Measurements from ENCODE around the gene SLC24A3. TPM values are rescaled to one million over a fixed set of nuclear protein-coding genes. Genes with fewer than 3 reads are reported as not detected.

SLC24A3 gene
- total RNA-seq, 3 donors from 2014 or later: 4.3 to 34.9 (median 5.7) TPM

GRCh38 chr20:19560881-19561480 lies 348.5 kb downstream of the SLC24A3 start:
- no peak for DNase-seq
- Histone ChIP-seq H3K4me1 (ENCODE audit: low read depth) (no peaks in the 10 kb centered on the region), H3K4me3 (no peak overlapping the region), H3K9me3 (no peaks in the 10 kb centered on the region), H3K36me3 (ENCODE audit: low read depth) (no peaks in the 10 kb centered on the region)
- intact Hi-C loops (cut with DNase I, micrococcal nuclease): no loop called here
- no peak for TF ChIP-seq CTCF (IDR thresholded peaks at IDR 0.05)
- ATAC-seq: no peak

- Histone ChIP-seq H3K36me3 (ENCODE audit: low read depth) (no peaks in the 10 kb centered on the region), H3K4me3 (no peak overlapping the region), H3K4me1 (ENCODE audit: low read depth) (no peaks in the 10 kb centered on the region), H3K9me3 (no peaks in the 10 kb centered on the region)
- no peak for TF ChIP-seq CTCF (IDR thresholded peaks at IDR 0.05)
- no peak for ATAC-seq
- intact Hi-C loops (cut with DNase I, micrococcal nuclease): no loop called here
- no peak for DNase-seq
Measured at GRCh38 chr20:19562426-19562825, 350.0 kb downstream of the SLC24A3 start.

GRCh38 chr20:19564261-19564660 lies 351.8 kb downstream of the SLC24A3 start:
- no peak for TF ChIP-seq CTCF (IDR thresholded peaks at IDR 0.05)
- Histone ChIP-seq H3K4me1 (ENCODE audit: low read depth) (no peaks in the 10 kb centered on the region), H3K36me3 (ENCODE audit: low read depth) (no peaks in the 10 kb centered on the region), H3K4me3 (no peak overlapping the region), H3K9me3 (no peaks in the 10 kb centered on the region)
- intact Hi-C loops (cut with DNase I, micrococcal nuclease): no loop called here
- DNase-seq (no peak), ATAC-seq (no peak)

GRCh38 chr20:19565736-19566135 lies 353.3 kb downstream of the SLC24A3 start:
- intact Hi-C loops (cut with DNase I, micrococcal nuclease): no loop called here
- H3K4me3 ChIP-seq: no peak overlapping the region
- H3K9me3 ChIP-seq: no peaks in the 10 kb centered on the region
- DNase-seq (no peak), ATAC-seq (no peak)
- no peaks in the 10 kb centered on the region for H3K4me1 ChIP-seq (ENCODE audit: low read depth)
- no peaks in the 10 kb centered on the region for H3K36me3 ChIP-seq (ENCODE audit: low read depth)
- TF ChIP-seq CTCF (IDR thresholded peaks at IDR 0.05): no peak

- H3K36me3 ChIP-seq (ENCODE audit: low read depth): no peaks in the 10 kb centered on the region
- H3K4me3 ChIP-seq: no peak overlapping the region
- ATAC-seq: no peak
- no peak for TF ChIP-seq CTCF (IDR thresholded peaks at IDR 0.05)
- H3K4me1 ChIP-seq (ENCODE audit: low read depth): no peaks in the 10 kb centered on the region
- no peak for DNase-seq
- intact Hi-C loops (cut with DNase I, micrococcal nuclease): no loop called here
- no peaks in the 10 kb centered on the region for H3K9me3 ChIP-seq
Measured at GRCh38 chr20:19566226-19566945, 353.9 kb downstream of the SLC24A3 start.
